ENCODE data around the gene ITGAX.

Gene ITGAX

DNA sequence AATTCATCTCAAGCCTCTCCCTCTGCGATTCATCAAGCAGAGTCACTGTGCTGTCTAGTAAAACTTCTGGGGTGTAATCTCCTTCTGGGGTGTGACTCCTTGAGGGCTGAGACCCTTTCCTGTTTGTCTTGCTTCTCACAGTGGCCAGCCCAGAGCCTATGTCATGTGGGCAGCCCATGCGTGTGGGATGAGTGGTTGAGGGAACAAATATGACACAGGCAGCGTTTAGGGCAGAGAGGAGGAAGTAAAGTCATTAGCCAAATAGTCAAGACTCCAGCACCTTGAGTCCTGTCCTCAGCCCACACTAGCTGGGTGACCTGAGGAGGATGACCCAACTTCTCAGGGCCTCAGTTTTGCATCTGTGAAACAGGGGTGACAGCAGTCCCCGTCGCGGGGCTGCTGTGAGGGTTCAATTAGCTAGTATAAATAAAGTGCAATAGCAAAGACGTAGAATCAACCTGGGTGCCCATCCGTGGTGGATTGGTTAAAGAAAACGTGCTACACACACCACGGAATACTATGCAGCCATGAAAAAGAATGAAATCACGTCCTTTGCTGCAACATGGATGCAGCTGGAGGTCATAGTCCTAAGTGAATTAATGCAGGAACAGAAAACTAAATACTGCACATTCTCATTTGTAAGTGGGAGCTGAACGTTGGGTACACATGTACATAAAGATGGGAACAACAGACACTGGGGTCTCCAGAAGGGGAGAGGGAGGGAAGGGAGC, 4.5 kb upstream of the ITGAX start:
- no peak for DNase-seq

DNA sequence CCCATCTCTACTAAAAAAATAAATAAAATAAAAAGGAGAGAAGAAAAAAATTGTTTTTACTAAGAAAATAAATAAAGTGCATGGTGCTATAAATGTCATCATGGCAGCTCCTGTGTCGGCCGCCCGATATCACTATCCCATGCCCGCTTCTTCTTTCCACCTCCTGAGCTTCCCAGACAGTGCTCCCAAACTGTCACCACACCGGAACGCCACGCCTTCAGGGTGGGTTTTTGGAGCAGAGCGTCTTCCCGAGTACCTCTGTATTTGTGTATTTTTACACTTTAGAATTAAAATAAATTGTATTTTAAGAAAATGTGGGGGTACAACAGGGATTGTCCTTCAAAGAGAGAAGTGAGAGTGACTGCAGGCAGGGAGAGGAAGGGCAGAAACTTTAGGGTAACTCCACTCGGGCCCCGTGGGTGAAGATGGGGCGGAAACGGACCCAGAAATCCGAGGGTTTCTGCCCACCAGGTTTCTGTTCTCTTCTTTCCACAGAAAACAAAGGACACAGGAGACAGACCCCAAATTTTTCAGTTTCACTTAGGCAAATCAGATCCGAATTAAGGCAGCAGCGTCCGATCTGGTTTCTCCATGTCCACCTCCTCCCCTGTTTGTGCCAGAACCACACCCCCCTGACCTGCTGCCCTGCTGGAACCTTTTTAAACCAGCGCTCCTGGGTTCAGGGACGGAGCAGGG, 3.6 kb upstream of the ITGAX start:
- no peak for DNase-seq

- DNase-seq, result no peak
Measured at GRCh38 chr16:31351942-31352325, 3.0 kb upstream of the ITGAX start.

- DNase-seq, result no peak
Measured at GRCh38 chr16:31352376-31353115, 2.4 kb upstream of the ITGAX start.

GRCh38 chr16:31355431-31356100, 590 bp downstream of the ITGAX start:
- DNase-seq, result no peak

DNA sequence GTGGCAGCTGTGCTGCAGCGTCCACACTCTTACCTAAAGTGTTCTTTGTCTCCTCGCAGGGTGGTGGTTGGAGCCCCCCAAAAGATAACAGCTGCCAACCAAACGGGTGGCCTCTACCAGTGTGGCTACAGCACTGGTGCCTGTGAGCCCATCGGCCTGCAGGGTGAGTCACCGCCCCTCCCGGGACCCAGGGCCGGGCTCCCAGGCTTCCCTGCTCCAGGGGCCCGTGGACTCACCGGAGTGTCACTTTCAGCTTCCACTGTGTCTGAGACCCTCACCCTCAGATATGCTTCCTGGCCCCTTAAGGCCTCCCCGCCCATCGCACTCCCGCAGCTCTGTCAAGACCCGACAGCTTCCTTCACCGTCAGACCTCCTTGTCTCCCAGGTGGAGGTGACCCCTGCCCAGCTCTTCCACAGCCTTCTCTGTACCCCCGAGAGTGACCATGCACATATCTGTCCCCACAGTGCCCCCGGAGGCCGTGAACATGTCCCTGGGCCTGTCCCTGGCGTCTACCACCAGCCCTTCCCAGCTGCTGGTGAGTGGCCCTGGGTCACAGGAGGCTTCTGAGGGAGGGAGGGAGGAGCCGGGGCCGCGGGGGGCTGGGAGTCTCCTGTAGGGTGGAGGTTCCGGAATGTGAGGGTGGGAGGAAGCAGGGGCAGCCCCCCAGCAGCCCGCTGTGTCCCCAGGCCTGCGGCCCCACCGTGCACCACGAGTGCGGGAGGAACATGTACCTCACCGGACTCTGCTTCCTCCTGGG, 1.8 kb downstream of the ITGAX start:
- no peak for DNase-seq

DNA sequence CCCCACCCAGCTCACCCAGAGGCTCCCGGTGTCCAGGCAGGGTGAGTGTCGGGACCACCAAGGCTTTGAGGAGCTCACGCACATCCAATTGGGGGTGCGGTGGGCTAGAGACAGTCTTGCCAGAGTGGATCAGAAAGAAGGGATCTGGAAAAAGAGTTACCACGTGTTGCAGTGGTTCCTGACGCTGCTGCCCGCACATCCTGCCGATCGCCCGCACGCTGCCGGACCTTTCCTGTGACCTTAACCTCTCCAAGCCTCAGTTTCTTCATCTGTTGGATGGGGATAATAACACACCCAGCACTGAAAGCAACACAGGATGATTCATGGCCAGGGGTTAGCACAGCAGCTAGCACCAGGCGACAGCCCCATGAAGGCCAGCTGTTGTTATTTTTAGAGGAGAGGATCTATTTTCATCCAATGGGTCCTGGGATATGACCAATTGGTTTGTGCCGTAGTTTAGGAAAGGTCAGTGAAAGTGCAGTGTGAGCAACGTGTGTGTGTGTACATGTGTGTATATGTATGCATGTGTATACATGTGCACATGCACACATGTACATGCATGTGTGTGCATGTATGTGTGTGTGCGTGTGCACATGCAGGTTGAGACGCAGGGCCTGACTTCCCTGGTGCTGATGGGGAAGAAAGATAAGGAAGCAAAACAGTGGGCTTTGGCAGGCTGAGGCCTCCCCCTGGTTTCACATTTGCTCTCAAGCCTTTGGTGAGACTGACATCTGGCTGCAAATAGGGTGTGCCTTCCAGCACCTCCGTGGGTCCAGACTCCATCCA, 2.5 kb downstream of the ITGAX start:
- DNase-seq, result no peak

GRCh38 chr16:31360251-31360650, 5.3 kb downstream of the ITGAX start:
- DNase-seq, result no peak

DNA sequence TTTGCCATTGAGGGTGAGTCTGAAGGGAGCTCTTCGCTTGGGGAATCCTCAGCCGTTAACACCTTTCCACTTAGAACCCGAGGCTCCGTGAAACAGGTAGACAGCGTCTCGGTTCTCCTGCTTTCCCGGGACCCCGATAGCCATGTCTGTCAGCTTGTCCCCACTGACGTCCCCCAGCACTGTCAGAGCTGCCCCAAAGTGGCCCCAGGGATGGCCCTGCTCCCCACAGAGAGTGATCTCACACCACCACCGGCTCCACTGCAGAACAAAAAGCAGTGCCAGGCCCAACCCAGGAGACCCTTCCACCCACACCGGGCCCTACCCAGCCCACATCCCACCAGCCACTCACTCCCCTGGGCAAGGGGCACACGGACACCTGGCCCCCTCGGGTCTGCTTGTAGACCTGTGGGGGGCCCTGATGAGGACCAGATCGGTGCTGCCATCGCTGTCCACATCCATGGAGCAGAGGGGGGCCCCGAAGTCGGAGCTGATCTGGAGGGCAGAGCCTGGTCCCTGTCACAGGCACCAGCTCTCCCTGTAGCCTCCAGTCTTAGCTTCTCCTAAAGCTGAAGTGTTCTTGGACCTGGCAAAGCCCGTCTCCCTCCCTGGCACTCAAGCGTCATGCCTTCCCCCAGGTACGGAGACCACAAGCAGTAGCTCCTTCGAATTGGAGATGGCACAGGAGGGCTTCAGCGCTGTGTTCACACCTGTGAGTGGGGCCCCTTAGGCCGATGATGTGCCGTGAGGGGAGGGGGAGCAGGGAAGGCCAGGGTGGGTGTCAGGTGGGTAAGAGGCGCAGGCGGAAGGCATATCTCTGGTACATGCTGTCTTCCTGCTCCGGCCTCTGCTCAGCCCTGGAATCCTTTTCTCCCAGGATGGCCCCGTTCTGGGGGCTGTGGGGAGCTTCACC, 6.5 kb downstream of the ITGAX start:
- DNase-seq, result no peak

- DNase-seq, result no peak
Measured at GRCh38 chr16:31362476-31363405, 7.8 kb downstream of the ITGAX start.

DNA sequence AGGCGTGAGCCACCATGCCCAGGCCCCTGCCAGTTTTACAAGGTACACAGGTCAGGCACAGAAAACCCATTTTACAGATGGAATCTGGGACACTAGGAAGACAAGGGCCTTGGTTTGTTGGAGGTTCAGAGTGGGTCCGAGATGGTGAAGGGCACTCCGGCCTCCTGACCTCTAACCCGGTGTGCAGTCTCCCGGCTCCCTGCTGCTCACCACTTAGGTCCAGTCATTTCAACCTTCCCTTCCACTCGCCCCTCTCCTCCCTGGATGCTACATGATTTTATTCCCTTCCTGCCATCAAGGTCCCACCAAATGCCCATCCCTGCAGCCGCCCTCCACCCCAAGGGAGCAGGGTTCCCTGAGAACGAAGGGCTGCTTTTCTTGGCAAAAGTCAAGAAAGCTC, 8.7 kb downstream of the ITGAX start:
- no peak for DNase-seq

DNA sequence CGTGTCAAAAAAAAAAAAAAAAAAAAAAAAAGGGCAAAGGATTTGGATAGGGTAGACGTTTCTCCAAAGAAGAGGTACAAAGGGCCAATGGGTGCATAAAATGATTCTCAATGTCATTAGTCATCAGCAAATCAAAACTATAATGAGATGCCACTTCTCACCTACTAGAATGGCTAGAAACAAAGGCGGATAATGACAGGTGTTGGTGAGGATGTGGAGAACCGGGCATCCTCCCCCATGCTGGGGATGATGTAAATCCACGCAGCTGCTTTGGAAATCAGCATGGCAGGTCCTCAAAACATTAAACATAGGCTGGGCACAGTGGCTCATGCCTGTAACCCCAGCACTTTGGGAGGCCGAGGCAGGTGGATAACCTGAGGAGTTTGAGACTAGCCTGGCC, 9.4 kb downstream of the ITGAX start:
- no peak for DNase-seq

DNA sequence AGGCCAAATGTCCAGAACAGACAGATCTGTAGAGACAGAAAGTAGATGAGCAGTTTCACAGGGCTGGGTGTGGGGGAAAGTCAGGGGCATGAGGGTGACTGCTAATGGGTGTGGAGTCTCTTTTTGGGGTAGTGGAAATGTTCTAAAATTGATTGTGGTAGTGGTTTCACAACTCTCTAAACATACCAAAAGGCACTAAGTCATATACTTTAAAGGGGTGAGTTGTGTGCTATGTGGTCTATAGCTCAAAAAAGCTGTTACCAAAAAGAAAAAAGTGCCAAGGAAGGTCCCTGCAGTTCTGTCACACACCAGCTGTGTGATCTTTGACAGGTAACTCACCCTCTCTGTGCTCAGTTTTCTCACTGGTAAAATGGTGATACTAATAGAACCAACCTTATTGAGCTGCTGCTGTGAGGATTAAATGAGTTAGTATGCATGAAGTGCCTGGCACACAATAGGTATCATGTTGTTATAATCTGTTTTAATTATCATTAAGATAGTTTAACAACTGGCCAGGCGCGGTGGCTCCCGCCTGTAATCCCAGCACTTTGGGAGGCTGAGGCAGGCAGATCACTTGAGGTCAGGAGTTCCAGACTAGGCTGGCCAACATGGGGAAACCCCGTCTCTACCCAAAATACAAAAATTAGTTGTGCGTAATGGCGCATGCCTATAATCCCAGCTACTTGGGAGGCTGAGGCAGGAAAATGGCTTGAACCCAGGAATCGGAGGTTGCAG, 10.3 kb downstream of the ITGAX start:
- DNase-seq, result no peak

DNA sequence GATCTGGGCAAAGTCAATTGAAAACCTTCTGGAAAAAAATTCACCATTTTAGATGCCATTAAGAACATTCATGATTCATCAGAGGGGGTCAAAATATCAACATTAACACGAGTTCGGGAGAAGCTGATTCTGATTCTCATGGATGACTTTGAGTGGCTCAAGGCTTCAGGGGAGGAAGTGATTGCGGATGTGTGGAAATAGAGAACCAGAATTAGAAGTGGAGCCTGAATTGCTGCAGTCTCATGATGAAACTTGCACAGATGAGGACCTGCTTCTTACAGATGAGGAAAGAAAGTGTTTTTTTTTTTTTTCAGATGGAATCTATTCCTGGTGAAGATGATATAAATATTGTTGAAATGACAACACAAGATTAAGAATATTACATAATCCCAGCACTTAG, 12.9 kb downstream of the ITGAX start:
- DNase-seq, result no peak

DNA sequence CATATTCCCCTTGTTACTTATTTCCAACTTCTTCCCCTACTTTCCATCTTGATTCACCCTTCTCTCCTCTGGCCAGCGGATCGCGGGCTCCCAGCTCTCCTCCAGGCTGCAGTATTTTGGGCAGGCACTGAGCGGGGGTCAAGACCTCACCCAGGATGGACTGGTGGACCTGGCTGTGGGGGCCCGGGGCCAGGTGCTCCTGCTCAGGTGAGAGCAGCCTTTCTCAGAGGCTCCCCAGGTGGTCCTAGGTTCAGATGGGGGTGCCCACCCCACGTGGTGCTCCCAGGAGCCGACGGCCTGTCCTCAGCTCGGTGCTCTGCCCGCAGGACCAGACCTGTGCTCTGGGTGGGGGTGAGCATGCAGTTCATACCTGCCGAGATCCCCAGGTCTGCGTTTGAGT, 16.0 kb downstream of the ITGAX start:
- no peak for DNase-seq

DNA sequence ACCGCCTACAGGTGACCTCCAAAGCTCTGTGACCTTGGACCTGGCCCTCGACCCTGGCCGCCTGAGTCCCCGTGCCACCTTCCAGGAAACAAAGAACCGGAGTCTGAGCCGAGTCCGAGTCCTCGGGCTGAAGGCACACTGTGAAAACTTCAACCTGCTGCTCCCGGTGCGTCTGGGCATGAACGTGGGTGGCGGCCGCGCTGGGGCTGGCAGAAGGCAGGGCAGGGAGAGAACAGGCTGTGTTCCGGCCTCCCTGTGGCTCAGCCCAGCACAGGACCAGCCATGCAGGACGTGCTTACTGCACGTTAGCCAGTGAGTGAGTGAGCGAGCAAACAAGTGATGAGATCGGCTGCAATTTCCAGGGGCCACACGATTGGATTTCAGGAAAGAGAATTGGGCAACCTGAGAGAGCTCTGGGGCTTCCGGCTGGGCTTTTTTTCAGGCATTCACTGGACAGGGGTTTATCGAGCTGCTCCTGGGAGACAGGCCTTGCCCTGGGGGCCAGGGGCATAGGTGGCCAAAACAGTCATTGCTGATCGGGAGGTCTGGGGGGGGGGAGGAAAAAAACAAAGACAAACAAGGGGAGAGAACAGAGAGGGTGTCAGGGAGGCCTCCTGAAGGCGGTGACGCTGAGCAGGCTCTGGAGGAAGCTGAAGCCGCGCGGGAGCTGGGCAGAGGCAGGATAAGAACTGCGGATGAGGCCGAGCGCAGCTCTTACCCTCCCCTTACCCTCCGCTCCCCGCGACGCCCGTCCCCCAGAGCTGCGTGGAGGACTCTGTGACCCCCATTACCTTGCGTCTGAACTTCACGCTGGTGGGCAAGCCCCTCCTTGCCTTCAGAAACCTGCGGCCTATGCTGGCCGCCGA, 16.9 kb downstream of the ITGAX start:
- no peak for DNase-seq

- DNase-seq, result no peak
Measured at GRCh38 chr16:31373235-31373634, 18.3 kb downstream of the ITGAX start.

- DNase-seq, result no peak
Measured at GRCh38 chr16:31375231-31375630, 20.3 kb downstream of the ITGAX start.
